Epithelial cell of esophagus (primary cell): ENCODE results near the gene KLHL13.
"Not testable (repeated sequence)": the region's sequence is repeated elsewhere in the genome, so short reads cannot be mapped to it uniquely, and the experiment has no call there.

ENCODE experiments used
- DNase-seq: peaks from one replicate; pipeline ENCODE4 v3.0.0; 2010; ENCODE audit warnings: low read depth
- H3K4me3 ChIP-seq: 2 replicates; pipeline ENCODE4 v1.5.1; 2011; ENCODE audit warnings: mild to moderate bottlenecking, low read length, control low read depth
- CTCF ChIP-seq: IDR thresholded peaks from 2 replicates; pipeline ENCODE4 v1.5.1; 2011; ENCODE audit warnings: low read depth, mild to moderate bottlenecking, low read length, control low read depth, inconsistent platforms; ENCODE audit not compliant: insufficient read depth; ENCODE audit errors: missing control alignments

Gene KLHL13

GRCh38 chrX:118148737-118149136 is 32.1 kb upstream of the KLHL13 start:
- no peak for DNase-seq
- H3K4me3 ChIP-seq, result no peak overlapping the region
- TF ChIP-seq CTCF, result no peak

DNA sequence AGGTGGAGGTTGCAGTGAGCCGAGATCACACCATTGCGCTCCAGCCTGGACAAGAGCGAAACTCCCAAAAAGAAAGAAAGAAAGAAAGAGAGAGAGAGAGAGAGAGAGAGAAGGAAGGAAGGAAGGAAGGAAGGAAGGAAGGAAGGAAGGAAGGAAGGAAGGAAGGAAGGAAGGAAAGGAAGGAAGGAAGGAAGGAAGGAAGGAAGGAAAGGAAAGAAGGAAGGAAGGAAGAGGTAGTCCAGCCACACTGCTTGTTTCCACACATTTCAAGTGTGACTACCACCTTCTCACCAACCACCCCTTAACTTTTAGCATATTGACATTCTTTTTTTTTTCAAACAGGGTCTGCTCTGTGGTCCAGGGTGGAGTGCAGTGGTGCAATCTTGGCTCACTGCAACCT is 31.2 kb upstream of the KLHL13 start:
- not testable (repeated sequence) for H3K4me3 ChIP-seq, DNase-seq

- H3K4me3 ChIP-seq, result no peak overlapping the region
- no peak for DNase-seq
- no peak for TF ChIP-seq CTCF
Observed at GRCh38 chrX:118143578-118143977, 27.0 kb upstream of the KLHL13 start.

GRCh38 chrX:118131336-118131735 is 14.7 kb upstream of the KLHL13 start:
- no peak for TF ChIP-seq CTCF

DNA sequence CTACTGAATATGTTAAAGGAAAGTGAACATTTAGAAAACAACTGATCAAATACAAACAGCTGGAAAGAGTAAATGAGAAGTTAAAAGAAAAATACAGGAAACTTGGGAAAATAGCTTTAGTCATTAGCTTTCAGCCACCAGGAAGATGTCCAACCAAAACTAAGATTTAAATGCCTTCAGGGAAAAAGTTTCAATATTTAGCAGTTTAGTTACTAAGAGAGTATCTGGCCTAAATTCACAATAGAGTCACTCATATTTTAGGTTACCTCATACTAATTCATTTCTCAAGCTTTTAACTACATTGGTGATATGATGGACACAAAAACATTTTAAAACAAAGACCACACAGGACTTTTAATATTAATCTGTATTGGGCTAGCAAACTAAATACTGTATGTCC is 13.1 kb upstream of the KLHL13 start:
- no peak overlapping the region for H3K4me3 ChIP-seq
- TF ChIP-seq CTCF, result no peak
- no peak for DNase-seq

More at GRCh38 chrX:118131336-118131735, 14.7 kb upstream of the KLHL13 start:
- DNase-seq, result peak; percentile 12
- H3K4me3 ChIP-seq, result no peak overlapping the region

GRCh38 chrX:118128724-118129123 is 12.1 kb upstream of the KLHL13 start:
- TF ChIP-seq CTCF, result no peak
- DNase-seq, result no peak
- no peak overlapping the region for H3K4me3 ChIP-seq

- no peak for TF ChIP-seq CTCF
- H3K4me3 ChIP-seq, result no peak overlapping the region
- DNase-seq, result no peak
Observed at GRCh38 chrX:118126286-118126685, 9.7 kb upstream of the KLHL13 start.

DNA sequence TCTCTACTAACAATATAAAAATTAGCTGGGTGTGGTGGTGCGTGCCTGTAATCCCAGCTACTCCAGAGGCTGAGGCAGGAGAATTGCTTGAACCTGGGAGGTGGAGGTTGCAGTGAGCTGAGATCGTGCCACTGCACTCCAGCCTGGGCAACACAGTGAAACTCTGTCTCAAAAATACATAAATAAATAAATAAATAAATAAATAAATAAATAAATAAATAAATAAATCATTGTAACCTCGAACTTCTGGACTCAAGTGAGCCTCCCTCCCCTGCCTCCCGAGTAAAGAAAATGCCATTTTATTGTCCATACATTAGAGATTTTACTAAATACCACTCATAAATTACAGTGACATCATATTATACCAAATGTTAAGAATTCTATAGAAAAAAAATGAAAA is 7.6 kb upstream of the KLHL13 start:
- H3K4me3 ChIP-seq, DNase-seq: not testable (repeated sequence)
